ENCODE data around the gene COL18A1. TPM values are rescaled to one million over a fixed set of nuclear protein-coding genes. Genes with fewer than 3 reads are reported as not detected.

COL18A1 gene
- total RNA-seq, 1 experiment from 2014 or later: 3.7 TPM

- no peak for DNase-seq (ENCODE audit: extremely low read depth, low read depth)
Measured at GRCh38 chr21:45381865-45382696, 22.9 kb upstream of the COL18A1 start.

GRCh38 chr21:45382697-45382997 is 22.3 kb upstream of the COL18A1 start:
- DNase-seq (ENCODE audit: extremely low read depth, low read depth): no peak

- no peak for DNase-seq (ENCODE audit: extremely low read depth, low read depth)
Measured at GRCh38 chr21:45383111-45383614, 21.8 kb upstream of the COL18A1 start.

GRCh38 chr21:45383615-45384201 is 21.3 kb upstream of the COL18A1 start:
- DNase-seq (ENCODE audit: extremely low read depth, low read depth): no peak

GRCh38 chr21:45384656-45385548 is 20.1 kb upstream of the COL18A1 start:
- DNase-seq (ENCODE audit: extremely low read depth, low read depth): no peak

GRCh38 chr21:45385549-45386050 is 19.4 kb upstream of the COL18A1 start:
- no peak for DNase-seq (ENCODE audit: extremely low read depth, low read depth)

- DNase-seq (ENCODE audit: extremely low read depth, low read depth): no peak
Measured at GRCh38 chr21:45386336-45386727, 18.6 kb upstream of the COL18A1 start.

- DNase-seq (ENCODE audit: extremely low read depth, low read depth): no peak
Measured at GRCh38 chr21:45386728-45387371, 18.1 kb upstream of the COL18A1 start.

- DNase-seq (ENCODE audit: extremely low read depth, low read depth): no peak
Measured at GRCh38 chr21:45387506-45387905, 17.5 kb upstream of the COL18A1 start.

GRCh38 chr21:45388011-45388521 is 16.9 kb upstream of the COL18A1 start:
- DNase-seq (ENCODE audit: extremely low read depth, low read depth): no peak

GRCh38 chr21:45388611-45389296 is 16.2 kb upstream of the COL18A1 start:
- DNase-seq (ENCODE audit: extremely low read depth, low read depth): no peak

GRCh38 chr21:45390121-45390751 is 14.7 kb upstream of the COL18A1 start:
- no peak for DNase-seq (ENCODE audit: extremely low read depth, low read depth)

GRCh38 chr21:45390831-45391742 is 13.9 kb upstream of the COL18A1 start:
- DNase-seq (ENCODE audit: extremely low read depth, low read depth): no peak

- DNase-seq (ENCODE audit: extremely low read depth, low read depth): no peak
Measured at GRCh38 chr21:45391743-45392572, 13.0 kb upstream of the COL18A1 start.

- no peak for DNase-seq (ENCODE audit: extremely low read depth, low read depth)
Measured at GRCh38 chr21:45392573-45392971, 12.4 kb upstream of the COL18A1 start.

- DNase-seq (ENCODE audit: extremely low read depth, low read depth): no peak
Measured at GRCh38 chr21:45393021-45393420, 11.9 kb upstream of the COL18A1 start.

All from NCI-H460 (cell line).